Gastrocnemius medialis (tissue), 4 donors: ENCODE measurements around the gene PDZK1IP1.

ENCODE experiments used
- CTCF ChIP-seq, 5 experiments: fragments of 450-650 bp in 3 of 5; fragments of 200-600 bp in 2 of 5; sonication (generic) in 2 of 5; IDR thresholded peaks in 4 of 5; conservative IDR thresholded peaks in 1 of 5; 1 replicate in 4 of 5; 2 replicates in 1 of 5; pipeline ENCODE4 v1.5.1; 2016 to 2019; ENCODE audit warnings: antibody characterized with exemption in 5 of 5, mild to moderate bottlenecking in 3 of 5, moderate library complexity in 3 of 5
- POLR2A ChIP-seq, 2 donors: fragments of 450-650 bp; IDR thresholded peaks; one replicate each; pipeline ENCODE4 v1.6.1; 2017; ENCODE audit warnings: antibody characterized with exemption in 2 of 2, mild to moderate bottlenecking in 2 of 2, moderate library complexity in 2 of 2

- no peak for TF ChIP-seq CTCF (IDR thresholded peaks at IDR 0.05 in 4 of 5, conservative IDR thresholded peaks at IDR 0.05 in 1 of 5)
- TF ChIP-seq POLR2A (IDR thresholded peaks at IDR 0.05): no peak
These were observed 25.3 kb downstream of the PDZK1IP1 start for GRCh38 chr1:47164552-47164951.
